ENCODE measurements around the gene TSPAN9. TPM values are rescaled to one million over a fixed set of nuclear protein-coding genes. Genes with fewer than 3 reads are reported as not detected.

TSPAN9 gene
- total RNA-seq, 1 experiment from 2014 or later, result 35.5 TPM

DNA sequence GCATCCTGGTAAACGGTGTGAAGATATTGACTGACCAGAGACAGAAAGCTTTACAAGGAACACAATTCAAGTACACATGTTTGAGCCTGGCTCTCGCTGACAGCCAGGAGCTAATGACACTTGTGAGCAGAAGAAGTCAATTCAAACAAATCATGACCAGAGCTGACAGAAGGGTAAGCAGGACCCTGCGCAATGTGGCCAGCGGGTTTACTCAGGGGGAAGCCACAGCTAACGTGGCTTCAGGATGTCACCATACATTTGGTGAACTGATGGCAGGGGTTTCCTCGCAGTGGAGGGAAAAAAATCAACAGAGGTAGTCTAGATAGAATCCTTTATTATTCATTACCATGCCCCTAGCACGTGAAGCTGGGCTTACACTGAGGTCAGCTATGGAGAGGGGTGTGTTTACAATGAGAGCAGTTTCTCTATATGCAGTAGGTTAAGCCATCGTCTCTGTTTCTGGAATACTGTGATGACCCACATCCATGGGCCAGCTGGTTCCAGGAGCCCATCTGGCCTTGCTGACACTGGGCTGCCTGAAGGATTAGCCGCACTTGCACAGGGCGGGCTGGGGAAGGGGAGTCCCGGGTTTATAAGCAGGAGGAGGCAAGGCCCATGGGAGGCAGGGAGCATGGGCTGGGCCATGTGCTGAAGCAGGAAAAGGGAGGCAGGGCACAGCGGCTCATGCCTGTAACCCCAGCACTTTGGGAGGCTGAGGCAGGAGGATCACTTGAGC lies 215.7 kb downstream of the TSPAN9 start:
- Histone ChIP-seq H3K27me3 (replicated peaks; ENCODE audit: insufficient read depth, low read depth, low read length, poor library complexity) (no peaks in the 10 kb centered on the region), H3K9me3 (ENCODE audit: low read depth, low read length, poor library complexity, severe bottlenecking) (no peaks in the 10 kb centered on the region), H3K27ac (ENCODE audit: low read depth, low read length, poor library complexity, severe bottlenecking) (no peak overlapping the region), H3K4me1 (ENCODE audit: insufficient read depth, low read length, poor library complexity, severe bottlenecking) (no peaks in the 10 kb centered on the region), H3K36me3 (ENCODE audit: insufficient read depth, low read length, poor library complexity, severe bottlenecking) (no peaks in the 10 kb centered on the region), H3K4me3 (ENCODE audit: low read depth, low read length, poor library complexity, severe bottlenecking) (no peak overlapping the region)
- POLR2A ChIA-PET (ENCODE audit: low non-redundant PET), result no interaction called here
- DNase-seq (ENCODE audit: low spot score), result no peak
- CTCF ChIA-PET, result no interaction called here
- intact Hi-C loops (cut with micrococcal nuclease; ENCODE audit: unreplicated experiment), result no loop called here
- BruUV-seq (replicated peaks), result no TSS peak
- TF ChIP-seq EZH2 (IDR thresholded peaks at IDR 0.05; ENCODE audit: borderline replicate concordance, low read depth, low read length, poor library complexity, severe bottlenecking), result no peak
- TF ChIP-seq, protein P1, sequence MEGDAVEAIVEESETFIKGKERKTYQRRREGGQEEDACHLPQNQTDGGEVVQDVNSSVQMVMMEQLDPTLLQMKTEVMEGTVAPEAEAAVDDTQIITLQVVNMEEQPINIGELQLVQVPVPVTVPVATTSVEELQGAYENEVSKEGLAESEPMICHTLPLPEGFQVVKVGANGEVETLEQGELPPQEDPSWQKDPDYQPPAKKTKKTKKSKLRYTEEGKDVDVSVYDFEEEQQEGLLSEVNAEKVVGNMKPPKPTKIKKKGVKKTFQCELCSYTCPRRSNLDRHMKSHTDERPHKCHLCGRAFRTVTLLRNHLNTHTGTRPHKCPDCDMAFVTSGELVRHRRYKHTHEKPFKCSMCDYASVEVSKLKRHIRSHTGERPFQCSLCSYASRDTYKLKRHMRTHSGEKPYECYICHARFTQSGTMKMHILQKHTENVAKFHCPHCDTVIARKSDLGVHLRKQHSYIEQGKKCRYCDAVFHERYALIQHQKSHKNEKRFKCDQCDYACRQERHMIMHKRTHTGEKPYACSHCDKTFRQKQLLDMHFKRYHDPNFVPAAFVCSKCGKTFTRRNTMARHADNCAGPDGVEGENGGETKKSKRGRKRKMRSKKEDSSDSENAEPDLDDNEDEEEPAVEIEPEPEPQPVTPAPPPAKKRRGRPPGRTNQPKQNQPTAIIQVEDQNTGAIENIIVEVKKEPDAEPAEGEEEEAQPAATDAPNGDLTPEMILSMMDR (conservative IDR thresholded peaks at IDR 0.05; ENCODE audit: low read depth, low read length), result no peak

DNA sequence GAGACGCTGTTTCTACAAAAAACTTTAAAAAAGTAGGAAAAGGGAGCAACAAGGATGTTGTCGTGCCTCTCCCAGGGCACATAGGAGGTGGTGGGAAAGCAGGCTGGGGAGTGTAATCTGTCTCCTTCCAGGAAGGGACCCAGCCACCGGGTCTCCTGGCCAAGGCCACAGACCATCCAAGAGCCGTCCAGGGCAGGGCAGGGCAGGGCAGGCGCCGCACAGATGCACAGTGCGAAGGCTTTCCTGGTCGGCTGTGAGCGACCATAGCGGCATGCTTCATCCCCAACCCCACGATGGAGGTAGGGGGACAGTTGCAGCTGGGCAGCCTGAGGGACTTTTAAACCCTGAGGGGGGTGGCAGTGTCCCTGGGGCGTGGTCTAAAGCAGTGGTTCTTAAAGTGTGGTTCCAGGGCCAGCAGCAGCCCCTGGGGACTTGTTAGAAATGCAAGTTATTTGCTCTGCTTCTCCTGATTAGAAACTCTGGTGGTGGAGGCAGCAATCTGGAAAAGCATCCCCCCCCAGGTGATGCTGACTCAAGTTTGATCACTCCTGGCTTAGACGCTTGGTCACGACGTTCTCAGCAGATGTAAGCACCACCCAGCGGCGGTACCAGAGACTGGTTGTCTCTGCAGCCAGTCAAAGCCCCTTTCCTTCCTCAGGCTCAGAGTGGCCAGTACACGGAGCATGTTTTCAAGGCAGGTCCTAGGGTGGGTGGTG lies 216.4 kb downstream of the TSPAN9 start:
- Histone ChIP-seq H3K4me1 (ENCODE audit: insufficient read depth, low read length, poor library complexity, severe bottlenecking) (no peaks in the 10 kb centered on the region), H3K27ac (ENCODE audit: low read depth, low read length, poor library complexity, severe bottlenecking) (no peak overlapping the region), H3K4me3 (ENCODE audit: low read depth, low read length, poor library complexity, severe bottlenecking) (no peak overlapping the region), H3K36me3 (ENCODE audit: insufficient read depth, low read length, poor library complexity, severe bottlenecking) (no peaks in the 10 kb centered on the region), H3K27me3 (replicated peaks; ENCODE audit: insufficient read depth, low read depth, low read length, poor library complexity) (no peaks in the 10 kb centered on the region), H3K9me3 (ENCODE audit: low read depth, low read length, poor library complexity, severe bottlenecking) (no peaks in the 10 kb centered on the region)
- CTCF ChIA-PET, result no interaction called here
- DNase-seq (ENCODE audit: low spot score), result no peak
- POLR2A ChIA-PET (ENCODE audit: low non-redundant PET), result no interaction called here
- intact Hi-C loops (cut with micrococcal nuclease; ENCODE audit: unreplicated experiment), result no loop called here
- no TSS peak for BruUV-seq (replicated peaks)
- no peak for TF ChIP-seq EZH2 (IDR thresholded peaks at IDR 0.05; ENCODE audit: borderline replicate concordance, low read depth, low read length, poor library complexity, severe bottlenecking)
- TF ChIP-seq, protein P1 (conservative IDR thresholded peaks at IDR 0.05; ENCODE audit: low read depth, low read length), result no peak

DNA sequence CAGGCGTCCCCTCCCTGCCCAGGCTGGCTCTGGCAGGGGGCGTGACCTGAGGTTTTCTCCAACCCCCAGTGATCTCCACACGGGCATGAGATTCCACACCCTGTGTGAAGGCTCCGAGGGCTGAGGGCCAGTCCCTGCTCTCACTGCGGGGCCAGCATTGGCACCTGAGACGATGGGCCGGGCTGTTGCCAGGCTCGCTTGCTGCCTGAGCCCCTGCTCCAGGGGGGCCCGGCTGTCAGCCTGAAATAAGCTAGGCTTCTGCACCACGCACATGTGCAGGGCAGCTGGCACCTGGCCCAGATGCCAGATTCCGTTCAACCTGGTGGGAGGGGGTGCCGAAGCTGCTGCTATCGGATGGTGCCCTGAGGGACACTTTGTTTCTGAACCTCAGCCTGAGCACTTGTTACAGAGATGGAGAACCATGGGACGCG lies 217.3 kb downstream of the TSPAN9 start:
- no peak for DNase-seq (ENCODE audit: low spot score)
- Histone ChIP-seq H3K4me1 (ENCODE audit: insufficient read depth, low read length, poor library complexity, severe bottlenecking) (no peaks in the 10 kb centered on the region), H3K27ac (ENCODE audit: low read depth, low read length, poor library complexity, severe bottlenecking) (no peak overlapping the region), H3K4me3 (ENCODE audit: low read depth, low read length, poor library complexity, severe bottlenecking) (no peak overlapping the region), H3K36me3 (ENCODE audit: insufficient read depth, low read length, poor library complexity, severe bottlenecking) (no peaks in the 10 kb centered on the region), H3K27me3 (replicated peaks; ENCODE audit: insufficient read depth, low read depth, low read length, poor library complexity) (peaks cover 8% of the 10 kb centered on the region), H3K9me3 (ENCODE audit: low read depth, low read length, poor library complexity, severe bottlenecking) (no peaks in the 10 kb centered on the region)
- POLR2A ChIA-PET (ENCODE audit: low non-redundant PET), result no interaction called here
- TF ChIP-seq EZH2 (IDR thresholded peaks at IDR 0.05; ENCODE audit: borderline replicate concordance, low read depth, low read length, poor library complexity, severe bottlenecking), result no peak
- TF ChIP-seq, protein P1 (conservative IDR thresholded peaks at IDR 0.05; ENCODE audit: low read depth, low read length), result no peak
- CTCF ChIA-PET, result no interaction called here
- intact Hi-C loops (cut with micrococcal nuclease; ENCODE audit: unreplicated experiment), result no loop called here
- BruUV-seq (replicated peaks), result no TSS peak
